ENCODE results near the gene NTPCR. TPM values are rescaled to one million over a fixed set of nuclear protein-coding genes. Genes with fewer than 3 reads are reported as not detected.
A peak's percentile ranks its signal among the peaks of the same experiment; 100 is the strongest.

NTPCR gene
- total RNA-seq, 1 donor from 2014 or later: 47.6 TPM

GRCh38 chr1:232904566-232904965 lies 45.8 kb upstream of the NTPCR start:
- Histone ChIP-seq H3K27me3 (ENCODE audit: low read depth) (no peaks in the 10 kb centered on the region), H3K36me3 (no peaks in the 10 kb centered on the region), H3K9me3 (replicated peaks) (no peaks in the 10 kb centered on the region), H3K27ac (replicated peaks) (no peak overlapping the region), H3K4me1 (peaks cover 27% of the 10 kb centered on the region), H3K4me3 (no peak overlapping the region)
- TF ChIP-seq CTCF (IDR thresholded peaks at IDR 0.05; ENCODE audit: borderline replicate concordance): no peak
- intact Hi-C loops (cut with micrococcal nuclease): no loop called here
- no peak for DNase-seq

- no peak for DNase-seq
- Histone ChIP-seq H3K36me3 (no peaks in the 10 kb centered on the region), H3K9me3 (replicated peaks) (no peaks in the 10 kb centered on the region), H3K4me3 (no peak overlapping the region), H3K27ac (replicated peaks) (peak overlapping the region; percentile 6), H3K4me1 (peaks cover 27% of the 10 kb centered on the region), H3K27me3 (ENCODE audit: low read depth) (no peaks in the 10 kb centered on the region)
- TF ChIP-seq CTCF (IDR thresholded peaks at IDR 0.05; ENCODE audit: borderline replicate concordance): no peak
- intact Hi-C loops (cut with micrococcal nuclease): no loop called here
Observed at GRCh38 chr1:232905331-232906034, 44.9 kb upstream of the NTPCR start.

- Histone ChIP-seq H3K9me3 (replicated peaks) (no peaks in the 10 kb centered on the region), H3K36me3 (no peaks in the 10 kb centered on the region), H3K4me3 (no peak overlapping the region), H3K4me1 (peaks cover 18% of the 10 kb centered on the region), H3K27ac (replicated peaks) (no peak overlapping the region), H3K27me3 (ENCODE audit: low read depth) (no peaks in the 10 kb centered on the region)
- no peak for DNase-seq
- no peak for TF ChIP-seq CTCF (IDR thresholded peaks at IDR 0.05; ENCODE audit: borderline replicate concordance)
- intact Hi-C loops (cut with micrococcal nuclease): no loop called here
Observed at GRCh38 chr1:232906441-232906840, 44.0 kb upstream of the NTPCR start.

- intact Hi-C loops (cut with micrococcal nuclease): no loop called here
- Histone ChIP-seq H3K27ac (replicated peaks) (no peak overlapping the region), H3K36me3 (no peaks in the 10 kb centered on the region), H3K4me3 (no peak overlapping the region), H3K9me3 (replicated peaks) (no peaks in the 10 kb centered on the region), H3K27me3 (ENCODE audit: low read depth) (no peaks in the 10 kb centered on the region), H3K4me1 (peaks cover 24% of the 10 kb centered on the region)
- no peak for DNase-seq
- TF ChIP-seq CTCF (IDR thresholded peaks at IDR 0.05; ENCODE audit: borderline replicate concordance): no peak
Observed at GRCh38 chr1:232908831-232909230, 41.6 kb upstream of the NTPCR start.

GRCh38 chr1:232909752-232910151 lies 40.7 kb upstream of the NTPCR start:
- H3K9me3 ChIP-seq (replicated peaks): no peaks in the 10 kb centered on the region
- no peaks in the 10 kb centered on the region for H3K36me3 ChIP-seq
- no peak overlapping the region for H3K4me3 ChIP-seq
- no peak for TF ChIP-seq CTCF (IDR thresholded peaks at IDR 0.05; ENCODE audit: borderline replicate concordance)
- H3K27ac ChIP-seq (replicated peaks): no peak overlapping the region
- peaks cover 25% of the 10 kb centered on the region for H3K4me1 ChIP-seq
- DNase-seq: no peak
- intact Hi-C loops (cut with micrococcal nuclease): no loop called here
- no peaks in the 10 kb centered on the region for H3K27me3 ChIP-seq (ENCODE audit: low read depth)
